ENCODE results near the gene SIN3A. TPM values are rescaled to one million over a fixed set of nuclear protein-coding genes. Genes with fewer than 3 reads are reported as not detected.
A peak's percentile ranks its signal among the peaks of the same experiment; 100 is the strongest.
"Not testable (repeated sequence)": the region's sequence is repeated elsewhere in the genome, so short reads cannot be mapped to it uniquely, and the experiment has no call there.

The SIN3A gene
- 24.9 TPM for total RNA-seq

DNA sequence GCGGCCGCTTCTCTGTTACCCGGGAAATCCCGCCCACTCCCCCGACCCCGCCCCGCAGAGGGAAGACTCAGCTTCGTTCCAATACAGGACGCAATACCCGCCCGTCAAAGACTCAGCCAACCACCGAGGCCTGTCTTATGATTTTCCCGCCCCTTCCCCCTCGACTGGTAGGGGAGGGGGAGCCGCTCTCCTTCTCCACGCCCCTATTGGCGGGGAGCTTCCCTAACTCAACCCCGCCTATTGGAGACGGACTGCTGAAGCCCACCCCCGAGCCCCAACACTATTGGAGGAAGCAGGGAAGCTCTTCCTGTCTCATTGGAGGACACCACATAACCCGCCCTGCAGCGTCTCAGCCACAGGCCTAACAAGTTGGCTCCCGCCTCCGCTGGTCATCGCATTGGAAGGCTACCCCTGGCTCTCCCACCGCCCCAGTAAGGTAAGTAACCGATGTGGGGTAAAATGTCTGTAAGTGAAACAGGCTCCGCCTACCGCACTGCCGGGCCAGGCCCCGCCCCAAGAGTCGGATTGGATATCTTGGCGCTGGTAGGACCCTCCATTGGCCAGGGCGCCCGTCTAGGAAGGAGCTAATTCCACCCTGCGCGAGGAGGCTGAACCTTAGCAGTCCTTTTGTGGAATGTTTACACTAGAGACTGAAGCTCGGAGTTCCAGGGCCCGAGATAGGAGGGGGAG lies at the start of gene SIN3A:
TSS of gene SIN3A (minus strand) at position 17 of the 690 bp plus-strand sequence. CDS start 21,315 bp downstream, outside the sequence.
- DNase-seq (ENCODE audit: low spot score in 2 of 2) (peak; percentile 76 to 85), FAIRE-seq (peak; percentile 85)

DNA sequence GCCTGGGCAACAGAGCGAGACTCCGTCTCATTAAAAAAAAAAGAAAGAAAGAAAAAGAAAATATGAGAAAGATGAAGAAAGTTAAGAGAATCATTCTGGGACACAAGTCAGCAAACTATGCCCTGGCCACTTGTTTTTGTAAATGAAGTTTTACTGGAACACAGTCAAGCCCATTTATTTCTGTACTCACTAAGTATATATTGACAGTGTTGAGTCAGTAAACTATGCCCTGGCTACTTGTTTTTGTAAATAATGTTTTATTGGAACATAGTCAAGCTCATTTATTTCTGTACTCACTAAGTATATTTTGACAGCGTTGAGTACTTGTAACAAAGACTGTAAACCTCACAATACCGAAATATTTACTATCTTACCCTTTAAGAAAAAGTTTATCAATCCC lies 42.2 kb upstream of the SIN3A start:
- FAIRE-seq: no peak
- no peak for DNase-seq (ENCODE audit: low spot score in 2 of 2)

GRCh38 chr15:75483961-75484360 lies 32.5 kb upstream of the SIN3A start:
- DNase-seq (ENCODE audit: low spot score in 2 of 2) (no peak), FAIRE-seq (no peak)

GRCh38 chr15:75483556-75483955 lies 32.1 kb upstream of the SIN3A start:
- not testable (repeated sequence) for DNase-seq (ENCODE audit: low spot score in 2 of 2); FAIRE-seq

DNA sequence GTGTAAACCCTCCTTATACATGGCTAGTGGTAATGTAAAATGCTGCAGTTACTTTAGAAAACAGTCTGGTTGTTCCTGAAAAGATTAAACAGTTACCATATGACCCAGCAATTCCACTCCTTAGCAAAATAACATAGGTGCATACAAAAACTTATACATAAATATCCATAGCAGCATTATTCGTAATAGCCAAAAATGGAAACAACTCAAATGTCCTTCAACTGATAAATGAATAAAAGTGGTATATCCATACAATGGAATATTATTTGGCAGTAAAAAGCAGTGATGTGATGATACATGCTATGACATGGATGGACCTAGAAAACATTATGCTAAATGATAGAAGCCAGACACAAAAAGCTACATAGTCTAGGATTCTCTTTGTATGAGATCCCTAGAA lies 31.6 kb upstream of the SIN3A start:
- FAIRE-seq: no peak
- no peak for DNase-seq (ENCODE audit: low spot score in 2 of 2)

DNA sequence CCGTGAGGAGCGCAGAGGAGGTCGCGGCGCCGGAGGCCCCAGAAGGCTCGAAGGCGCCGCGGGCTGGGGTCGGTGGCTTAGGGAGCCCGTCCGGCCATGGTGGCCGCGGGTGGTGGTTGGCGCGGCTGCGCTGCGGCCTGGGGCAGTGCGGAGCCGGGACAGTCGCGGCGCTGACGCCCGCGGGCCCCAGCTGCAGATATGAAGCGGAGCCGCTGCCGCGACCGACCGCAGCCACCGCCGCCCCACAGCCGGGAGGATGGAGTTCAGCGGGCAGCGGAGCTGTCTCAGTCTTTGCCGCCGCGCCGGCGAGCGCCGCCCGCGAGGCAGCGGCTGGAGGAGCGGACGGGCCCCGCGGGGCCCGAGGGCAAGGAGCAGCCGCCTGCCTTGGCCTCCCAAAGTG lies 29.0 kb upstream of the SIN3A start:
- not testable (repeated sequence) for FAIRE-seq; DNase-seq (ENCODE audit: low spot score in 2 of 2)

DNA sequence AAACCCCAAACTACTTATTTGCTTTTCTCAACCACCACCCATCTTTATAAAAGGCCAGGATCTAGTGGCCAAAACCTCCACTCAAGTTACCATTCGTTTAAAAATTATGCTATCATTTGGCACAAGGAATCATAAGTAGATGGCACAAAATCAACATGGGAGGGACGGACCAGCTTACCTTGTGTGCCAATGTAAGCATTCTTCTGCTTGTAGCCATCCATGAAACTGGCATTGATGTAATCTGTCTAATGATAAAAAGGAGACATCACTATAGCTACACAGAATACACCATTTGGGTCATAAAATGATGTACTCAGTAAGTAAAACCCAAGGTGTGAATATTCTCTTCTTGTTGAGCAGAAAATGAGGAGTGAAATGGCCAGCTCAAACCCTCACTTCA lies 28.2 kb upstream of the SIN3A start:
- DNase-seq (ENCODE audit: low spot score in 2 of 2) (no peak), FAIRE-seq (no peak)

DNA sequence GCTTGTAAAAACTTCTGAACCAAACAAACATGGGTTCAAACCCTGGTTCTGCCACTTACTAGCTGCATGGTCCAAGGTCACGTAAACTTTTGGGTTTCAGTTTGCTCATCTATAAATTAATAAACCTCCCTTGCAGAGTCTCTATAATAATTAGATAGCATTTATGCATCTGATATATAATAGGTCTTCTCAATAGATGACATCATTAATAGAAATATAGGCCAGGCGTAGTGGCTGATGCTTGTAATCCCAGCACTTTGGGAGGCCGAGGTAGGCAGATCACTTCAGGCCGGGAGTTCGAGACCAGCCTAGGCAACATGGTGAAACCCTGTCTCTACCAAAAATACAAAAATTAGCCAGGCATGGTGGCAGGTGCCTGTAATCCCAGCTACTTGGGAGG lies 25.6 kb upstream of the SIN3A start:
- not testable (repeated sequence) for FAIRE-seq; DNase-seq (ENCODE audit: low spot score in 2 of 2)

DNA sequence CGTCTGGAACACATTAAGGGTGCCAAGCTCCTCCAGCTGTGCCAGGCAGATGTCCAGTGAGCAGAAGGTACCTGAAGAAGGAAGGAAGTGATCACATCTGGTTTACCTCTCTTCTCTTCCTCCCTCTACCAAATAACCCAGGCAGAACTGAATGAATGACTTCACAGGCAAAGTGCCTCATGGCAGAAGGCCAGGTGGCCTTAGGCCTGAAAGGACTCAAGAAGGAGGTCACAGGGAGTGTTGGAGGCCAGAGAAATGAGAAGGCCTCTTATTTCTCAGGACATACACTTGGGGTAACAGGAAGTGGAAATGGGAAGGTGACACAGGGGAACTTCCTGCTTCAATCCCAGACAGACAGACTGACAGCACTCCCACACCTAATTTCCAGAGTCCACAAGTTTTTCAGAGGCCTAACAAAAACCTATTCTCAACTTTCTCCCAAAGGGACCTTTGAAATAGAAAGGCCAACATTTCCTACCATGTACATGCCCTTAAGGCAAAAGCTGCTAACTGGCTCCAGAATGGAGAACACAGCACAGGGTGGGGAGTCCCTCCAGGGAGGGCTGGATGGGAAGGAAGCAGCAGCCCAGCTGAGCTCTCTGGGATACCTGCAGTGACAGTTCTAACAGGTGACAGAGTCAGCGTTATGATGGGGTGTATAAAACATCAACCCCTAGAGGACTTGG lies 17.6 kb upstream of the SIN3A start:
- DNase-seq (ENCODE audit: low spot score in 2 of 2) (no peak), FAIRE-seq (no peak)

- FAIRE-seq (no peak), DNase-seq (ENCODE audit: low spot score in 2 of 2) (no peak)
Measured at GRCh38 chr15:75460646-75461045, 9.2 kb upstream of the SIN3A start.

DNA sequence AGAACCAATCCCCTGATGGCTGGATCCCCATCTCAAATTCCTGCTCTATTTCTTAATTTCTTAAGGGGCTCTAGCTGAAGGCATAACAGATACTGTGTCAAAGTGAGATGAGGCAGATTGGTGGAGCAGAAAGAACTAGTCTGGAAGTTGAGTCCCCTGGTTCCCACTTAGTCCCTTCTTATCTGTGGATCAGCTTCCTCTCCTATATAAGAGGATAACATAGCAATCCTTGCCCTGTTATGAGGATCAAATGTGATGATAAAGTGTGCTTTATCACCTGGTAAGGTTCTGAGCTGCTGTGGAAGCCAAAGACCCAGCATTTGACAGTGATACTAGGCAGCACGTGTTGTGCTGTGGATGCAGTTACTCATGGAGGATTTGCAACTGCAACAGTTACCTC lies 8.1 kb upstream of the SIN3A start:
- DNase-seq (ENCODE audit: low spot score in 2 of 2): no peak
- no peak for FAIRE-seq

DNA sequence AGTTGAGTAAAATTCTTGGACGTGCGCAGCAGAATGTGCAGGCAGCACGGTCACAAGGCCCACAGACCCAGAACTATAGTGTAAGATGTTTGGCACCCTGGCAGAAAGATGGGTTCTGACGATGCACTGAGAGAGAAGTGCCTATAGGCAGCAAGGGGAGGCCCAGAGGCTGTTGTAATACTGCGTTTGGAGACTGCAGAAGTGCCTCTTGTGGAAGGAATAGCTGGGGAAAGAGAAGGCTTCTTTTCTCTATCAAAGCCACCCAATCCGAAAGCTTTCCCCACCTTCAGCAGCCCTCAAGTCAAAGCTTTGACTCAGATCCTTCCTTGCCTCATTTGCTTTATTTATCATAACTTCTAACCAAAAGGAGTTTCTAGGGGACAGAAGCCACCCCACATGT lies 5.2 kb upstream of the SIN3A start:
- FAIRE-seq: no peak
- DNase-seq (ENCODE audit: low spot score in 2 of 2): no peak

- FAIRE-seq: no peak
Measured at GRCh38 chr15:75455982-75456531, 4.6 kb upstream of the SIN3A start.

DNA sequence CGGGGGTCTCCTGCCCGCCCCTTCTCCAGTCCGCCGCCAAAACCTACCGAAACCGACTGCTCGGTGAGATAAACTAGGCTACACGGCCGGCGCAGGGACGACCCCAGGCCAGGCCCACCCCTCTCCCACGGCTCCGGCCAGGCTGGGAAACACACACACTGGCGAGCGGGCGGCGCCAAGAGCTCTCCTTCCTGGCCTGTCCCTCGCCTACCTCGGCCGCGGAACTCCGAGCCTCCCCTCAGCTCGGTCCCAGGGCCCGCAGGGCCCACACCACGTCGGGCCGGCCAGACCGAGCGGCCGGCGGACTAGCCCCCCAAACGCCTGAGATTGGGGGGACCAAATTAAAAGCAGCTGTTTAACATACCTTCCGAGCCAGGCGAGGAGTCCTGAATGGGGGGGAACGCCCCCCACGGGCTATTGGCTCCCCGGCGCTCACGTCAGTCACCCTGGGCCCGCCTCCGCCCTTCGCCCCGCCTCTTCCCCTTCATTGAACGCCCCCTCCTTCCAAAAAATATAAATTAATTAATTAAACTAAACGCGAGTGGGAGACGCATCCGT lies 4.0 kb upstream of the SIN3A start:
- peak; percentile 80 to 90 for DNase-seq (ENCODE audit: low spot score in 2 of 2)
- FAIRE-seq: no peak

More at GRCh38 chr15:75455982-75456531, 4.6 kb upstream of the SIN3A start:
- DNase-seq (ENCODE audit: low spot score in 2 of 2): no peak

GRCh38 chr15:75454471-75455378 lies 3.2 kb upstream of the SIN3A start:
- FAIRE-seq (no peak), DNase-seq (ENCODE audit: low spot score in 2 of 2) (peak in 1 of 2 donors; percentile 88)

GRCh38 chr15:75453703-75454470 lies 2.4 kb upstream of the SIN3A start:
- FAIRE-seq: peak; percentile 98

DNA sequence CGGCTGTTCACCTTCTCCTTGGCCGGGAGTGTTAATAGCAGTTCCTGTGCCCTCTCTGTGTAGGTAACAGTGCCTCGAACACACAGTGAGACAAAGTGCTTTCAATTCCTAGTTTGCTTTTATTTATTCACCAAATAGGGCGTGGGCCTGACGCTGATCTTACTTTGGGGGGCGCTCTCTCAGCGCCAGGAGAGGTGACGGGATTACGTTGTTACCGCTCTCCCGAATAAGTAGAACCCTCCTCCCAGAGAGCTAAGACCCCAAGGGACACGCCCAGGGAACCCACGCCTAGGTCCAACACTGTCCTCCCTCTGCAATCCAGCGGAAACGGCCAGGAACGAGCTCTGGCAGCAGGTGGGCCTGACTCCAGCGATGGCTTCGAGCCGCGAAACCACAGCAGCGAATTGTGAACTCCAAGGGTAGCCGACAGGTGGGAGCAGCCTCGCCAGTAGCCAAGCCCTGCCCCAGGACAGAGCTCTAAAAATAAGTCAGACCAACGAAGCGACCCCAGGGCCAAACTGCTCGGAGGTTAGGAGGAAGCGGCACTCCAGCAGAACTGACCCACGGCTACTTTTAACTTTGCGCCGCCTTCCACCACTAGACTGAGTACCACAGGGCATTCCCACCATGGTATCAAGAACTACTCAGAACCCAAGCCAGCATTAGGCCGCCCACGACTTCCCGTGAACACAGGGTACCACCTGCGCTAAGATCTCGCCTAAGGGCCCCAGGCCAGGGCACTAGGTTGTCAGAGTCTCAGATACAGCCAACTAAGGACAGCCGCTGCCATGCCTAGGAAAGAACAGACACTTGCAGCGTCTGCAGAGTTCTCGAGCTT lies 1.6 kb upstream of the SIN3A start:
- DNase-seq (ENCODE audit: low spot score in 2 of 2) (no peak), FAIRE-seq (no peak)

More at GRCh38 chr15:75453703-75454470, 2.4 kb upstream of the SIN3A start:
- DNase-seq (ENCODE audit: low spot score in 2 of 2): peak; percentile 90 to 97

GRCh38 chr15:75452364-75452864 lies 924 bp upstream of the SIN3A start:
- DNase-seq (ENCODE audit: low spot score in 2 of 2): peak in 1 of 2 donors; percentile 45
- FAIRE-seq: no peak

All from frontal cortex (tissue), 4 donors.